GM19240 (cell line): Measurements from ENCODE around the gene SCAP.
"Not testable (repeated sequence)": the region's sequence is repeated elsewhere in the genome, so short reads cannot be mapped to it uniquely, and the experiment has no call there.

ENCODE experiments used
- DNase-seq: peaks from one replicate; pipeline ENCODE4 v3.0.0; 2011; ENCODE audit warnings: low spot score; ENCODE audit not compliant: insufficient read length

Gene SCAP

GRCh38 chr3:47399531-47400270, 76.0 kb downstream of the SCAP start:
- no peak for DNase-seq

- no peak for DNase-seq
These were observed 76.7 kb downstream of the SCAP start for GRCh38 chr3:47399016-47399415.

- DNase-seq, result no peak
These were observed 77.5 kb downstream of the SCAP start for GRCh38 chr3:47398228-47398627.

GRCh38 chr3:47394881-47395280, 80.9 kb downstream of the SCAP start:
- no peak for DNase-seq

- DNase-seq, result no peak
These were observed 81.4 kb downstream of the SCAP start for GRCh38 chr3:47394140-47394870.

GRCh38 chr3:47392933-47393332, 82.8 kb downstream of the SCAP start:
- DNase-seq, result no peak

- no peak for DNase-seq
These were observed 89.9 kb downstream of the SCAP start for GRCh38 chr3:47385796-47386195.

- no peak for DNase-seq
These were observed 90.7 kb downstream of the SCAP start for GRCh38 chr3:47385007-47385406.

GRCh38 chr3:47384425-47384824, 91.3 kb downstream of the SCAP start:
- DNase-seq, result no peak

- DNase-seq, result peak; percentile 83
These were observed 94.2 kb downstream of the SCAP start for GRCh38 chr3:47381317-47382157.

- peak; percentile 89 for DNase-seq
These were observed 95.0 kb downstream of the SCAP start, which contains the start of gene PTPN23 for GRCh38 chr3:47380601-47381316. Gene PTPN23 (plus strand): TSS chr3:47381021. CDS start chr3:47381097, 76 bp downstream.

GRCh38 chr3:47380026-47380600, 95.6 kb downstream of the SCAP start:
- no peak for DNase-seq

- no peak for DNase-seq
These were observed 96.3 kb downstream of the SCAP start for GRCh38 chr3:47379411-47379899.

- DNase-seq, result no peak
These were observed 96.9 kb downstream of the SCAP start for GRCh38 chr3:47378869-47379268.

- DNase-seq, result no peak
These were observed 98.6 kb downstream of the SCAP start for GRCh38 chr3:47377186-47377585.

GRCh38 chr3:47376393-47376792, 99.3 kb downstream of the SCAP start:
- DNase-seq, result no peak

- no peak for DNase-seq
These were observed 101.2 kb downstream of the SCAP start for GRCh38 chr3:47374587-47374986.

GRCh38 chr3:47370887-47371697, 104.6 kb downstream of the SCAP start:
- no peak for DNase-seq

- not testable (repeated sequence) for DNase-seq
These were observed 105.7 kb downstream of the SCAP start for GRCh38 chr3:47370020-47370419.

- DNase-seq, result no peak
These were observed 108.1 kb downstream of the SCAP start for GRCh38 chr3:47367631-47368030.
